HCT116 (cell line): ENCODE measurements around the gene MROH8.

ENCODE experiments used
- CTCF ChIP-seq, 3 experiments: fragments of 200-600 bp in 1 of 3; sonication (generic) in 1 of 3; IDR thresholded peaks in 2 of 3; conservative IDR thresholded peaks in 1 of 3; 2 replicates each; pipeline ENCODE4 v1.5.1; 2012 to 2017; ENCODE audit warnings: low read depth in 2 of 3, low read length in 2 of 3, antibody characterized with exemption in 1 of 3, borderline replicate concordance in 1 of 3, control low read depth in 1 of 3, mild to moderate bottlenecking in 1 of 3, mixed read lengths in 1 of 3, mixed run types in 1 of 3, moderate library complexity in 1 of 3; ENCODE audit not compliant: insufficient read depth in 1 of 3
- POLR2A ChIP-seq: IDR thresholded peaks from 2 replicates; pipeline ENCODE4 v1.7.0; 2011; ENCODE audit warnings: borderline replicate concordance; ENCODE audit not compliant: insufficient read depth, insufficient read length; ENCODE audit errors: extremely low read depth
- POLR2AphosphoS5 ChIP-seq: IDR thresholded peaks from 2 replicates; pipeline ENCODE4 v1.6.1; 2011; ENCODE audit warnings: mild to moderate bottlenecking, low read depth, low read length, moderate library complexity
- SP1 ChIP-seq: IDR thresholded peaks from 2 replicates; pipeline ENCODE4 v1.6.1; 2012; ENCODE audit warnings: low read depth

GRCh38 chr20:37222086-37222485, 42.7 kb upstream of the MROH8 start:
- no peak for TF ChIP-seq CTCF (IDR thresholded peaks at IDR 0.05 in 2 of 3, conservative IDR thresholded peaks at IDR 0.05 in 1 of 3; ENCODE audit: borderline replicate concordance in 1 of 3, insufficient read depth in 1 of 3, low read depth in 2 of 3, low read length in 2 of 3)
- TF ChIP-seq POLR2A: no peak
- TF ChIP-seq SP1: no peak
- TF ChIP-seq POLR2AphosphoS5: no peak
